Endothelial cell (in vitro differentiated cells): Measurements from ENCODE around the gene SEMA7A. TPM values are rescaled to one million over a fixed set of nuclear protein-coding genes. Genes with fewer than 3 reads are reported as not detected.

Experiments
- DNase-seq: peaks from one replicate; pipeline ENCODE4 v3.0.0; 2021; ENCODE audit warnings: low spot score
- H3K27ac Mint-ChIP-seq: one replicate; pipeline ENCODE4 v1.8.0; 2021; ENCODE audit warnings: mixed read lengths, inconsistent platforms; ENCODE audit not compliant: unreplicated experiment
- H3K27me3 Mint-ChIP-seq: one replicate; pipeline ENCODE4 v1.8.0; 2021; ENCODE audit warnings: mild to moderate bottlenecking, moderate library complexity, mixed read lengths, inconsistent platforms; ENCODE audit not compliant: unreplicated experiment
- H3K36me3 Mint-ChIP-seq: one replicate; pipeline ENCODE4 v1.8.0; 2021; ENCODE audit warnings: mild to moderate bottlenecking, low read depth, mixed read lengths, inconsistent platforms; ENCODE audit not compliant: unreplicated experiment
- H3K4me1 Mint-ChIP-seq: one replicate; pipeline ENCODE4 v1.8.0; 2021; ENCODE audit warnings: mild to moderate bottlenecking, mixed read lengths, inconsistent platforms; ENCODE audit not compliant: unreplicated experiment
- H3K4me3 Mint-ChIP-seq: one replicate; pipeline ENCODE4 v1.8.0; 2021; ENCODE audit warnings: mild to moderate bottlenecking, mixed read lengths, inconsistent platforms; ENCODE audit not compliant: unreplicated experiment
- H3K9me3 Mint-ChIP-seq: one replicate; pipeline ENCODE4 v1.8.0; 2021; ENCODE audit warnings: mixed read lengths, inconsistent platforms; ENCODE audit not compliant: unreplicated experiment
- CTCF ChIP-seq: fragments of 200-600 bp; sonication (generic); IDR thresholded peaks from one replicate; pipeline ENCODE4 v1.5.0; 2021; ENCODE audit warnings: antibody characterized with exemption; ENCODE audit not compliant: unreplicated experiment
- total RNA-seq: library from RNA; stranded (reverse); fragmentation: NEBNext Ultra II Directional; extraction: Animal tissue kit (Norgen Biotek cat#: 25700); gene quantifications from one replicate; pipeline ENCODE4 v1.2.1, GENCODE V29; 2021; ENCODE audit not compliant: unreplicated experiment

Gene SEMA7A
- total RNA-seq, 1 donor from 2014 or later: 41.4 TPM

GRCh38 chr15:74384881-74385643 lies 48.7 kb downstream of the SEMA7A start:
- Mint-ChIP-seq H3K9me3 (no peaks in the 10 kb centered on the region), H3K27me3 (peaks cover 5% of the 10 kb centered on the region), H3K4me3 (no peak overlapping the region), H3K4me1 (peaks cover 38% of the 10 kb centered on the region), H3K36me3 (no peaks in the 10 kb centered on the region), H3K27ac (peak overlapping the region; percentile 67)
- no peak for TF ChIP-seq CTCF
- DNase-seq: no peak

GRCh38 chr15:74384566-74384880 lies 49.2 kb downstream of the SEMA7A start:
- no peak overlapping the region for H3K4me3 Mint-ChIP-seq
- no peaks in the 10 kb centered on the region for H3K36me3 Mint-ChIP-seq
- H3K27me3 Mint-ChIP-seq: peaks cover 3% of the 10 kb centered on the region
- no peaks in the 10 kb centered on the region for H3K9me3 Mint-ChIP-seq
- no peak for DNase-seq
- peak overlapping the region; percentile 8 for H3K27ac Mint-ChIP-seq
- no peak for TF ChIP-seq CTCF
- H3K4me1 Mint-ChIP-seq: peaks cover 36% of the 10 kb centered on the region

GRCh38 chr15:74383695-74384565 lies 49.8 kb downstream of the SEMA7A start:
- Mint-ChIP-seq H3K36me3 (no peaks in the 10 kb centered on the region), H3K4me1 (peaks cover 38% of the 10 kb centered on the region), H3K27me3 (peaks cover 3% of the 10 kb centered on the region), H3K4me3 (no peak overlapping the region), H3K9me3 (no peaks in the 10 kb centered on the region), H3K27ac (peak overlapping the region; percentile 8)
- DNase-seq: no peak
- no peak for TF ChIP-seq CTCF

- no peak for TF ChIP-seq CTCF
- H3K27me3 Mint-ChIP-seq: peaks cover 3% of the 10 kb centered on the region
- no peaks in the 10 kb centered on the region for H3K9me3 Mint-ChIP-seq
- no peak for DNase-seq
- no peak overlapping the region for H3K4me3 Mint-ChIP-seq
- no peaks in the 10 kb centered on the region for H3K36me3 Mint-ChIP-seq
- peaks cover 41% of the 10 kb centered on the region for H3K4me1 Mint-ChIP-seq
- no peak overlapping the region for H3K27ac Mint-ChIP-seq
These were observed 50.5 kb downstream of the SEMA7A start for GRCh38 chr15:74383286-74383685.
